Right hindlimb (tissue), 1 donor: ENCODE results near the gene RHOBTB3.
A peak's percentile ranks its signal among the peaks of the same experiment; 100 is the strongest.

Experiments
- DNase-seq: peaks from one replicate; pipeline ENCODE4 v3.0.0-alpha.2; 2018

RHOBTB3 gene

DNA sequence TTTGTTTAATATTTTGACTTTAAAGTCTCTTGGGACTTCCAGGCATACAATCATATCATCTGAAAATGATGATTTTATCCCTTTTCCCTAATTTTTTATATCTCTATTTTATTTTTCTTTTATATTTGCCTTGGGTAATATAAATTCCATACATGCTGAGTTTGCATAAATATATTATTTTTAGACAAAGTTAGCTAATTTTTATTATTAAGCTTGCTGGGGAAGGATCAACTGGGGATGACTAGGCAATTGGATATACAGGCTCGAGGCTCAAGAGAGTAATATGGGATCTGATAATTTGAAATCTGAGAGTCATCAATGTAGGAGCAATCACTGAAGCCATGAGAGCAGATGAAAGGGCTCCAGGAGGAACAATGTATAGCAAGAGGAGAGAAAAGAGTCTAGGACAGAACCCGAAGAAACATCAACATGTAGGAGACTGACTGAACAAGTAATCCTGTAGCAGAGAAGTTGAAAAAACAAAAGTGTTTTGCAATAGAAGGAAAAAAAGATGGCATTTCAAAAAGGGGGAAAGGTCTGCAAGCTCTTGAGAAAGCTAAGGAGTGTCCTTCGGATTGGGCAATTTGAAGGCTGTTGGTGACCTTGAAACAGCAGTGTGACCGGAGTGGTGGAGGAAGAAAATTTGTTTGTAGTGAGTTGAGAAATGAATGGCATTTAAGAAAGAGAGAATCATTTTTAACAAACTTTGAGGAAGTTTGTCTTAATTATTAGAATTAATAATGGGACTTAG, 17.0 kb upstream of the RHOBTB3 start:
- no peak for DNase-seq

DNA sequence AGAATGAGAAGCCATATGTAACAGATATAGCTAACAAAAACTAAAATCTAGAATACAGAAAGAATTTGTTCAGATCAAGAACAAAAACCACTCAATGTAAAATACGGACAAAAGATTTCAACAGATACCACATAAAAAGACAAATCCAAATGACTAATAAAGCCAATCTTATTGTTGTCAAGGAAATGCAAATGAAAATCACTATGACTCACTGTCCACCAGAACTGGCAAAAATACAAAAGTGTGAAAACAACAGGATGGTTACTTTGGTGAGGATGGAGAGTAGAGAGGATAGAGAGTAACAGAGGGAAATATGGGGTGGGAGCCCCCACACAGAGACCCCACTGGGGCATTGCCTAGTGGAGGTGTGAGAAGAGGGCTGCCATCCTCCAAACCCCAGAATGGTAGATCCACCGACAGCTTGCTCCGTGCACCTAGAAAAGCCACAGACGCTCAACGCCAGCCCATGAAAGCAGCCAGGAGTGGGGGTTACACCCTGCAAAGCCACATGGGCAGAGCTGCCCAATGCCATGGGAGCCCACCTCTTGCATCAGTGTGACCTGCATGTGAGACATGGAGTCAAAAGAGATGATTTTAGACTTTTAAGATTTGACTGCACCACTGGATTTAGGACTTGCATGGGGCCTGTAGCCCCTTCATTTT, 15.2 kb upstream of the RHOBTB3 start:
- no peak for DNase-seq

- DNase-seq, result no peak
Observed at GRCh38 chr5:95717439-95717838, 13.7 kb upstream of the RHOBTB3 start.

DNA sequence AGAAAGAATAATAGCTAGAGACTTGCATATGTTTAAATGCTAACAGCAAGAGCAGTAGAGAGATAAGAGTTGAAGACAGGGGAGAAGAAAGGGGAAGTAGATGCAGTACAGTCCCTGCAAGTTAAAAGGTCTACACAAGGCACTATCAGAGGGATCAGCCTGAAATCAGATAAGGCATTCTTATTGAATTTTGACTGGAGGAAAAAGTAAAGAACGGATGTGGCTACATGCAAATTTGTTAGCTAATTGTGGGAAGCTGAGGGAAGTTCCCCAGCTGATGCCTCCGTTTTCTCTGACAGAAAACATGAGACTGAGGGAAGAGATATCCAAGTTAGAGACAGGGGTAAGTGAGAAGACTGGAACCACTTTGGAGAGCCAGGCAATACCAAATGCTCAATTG, 12.9 kb upstream of the RHOBTB3 start:
- DNase-seq, result no peak

DNA sequence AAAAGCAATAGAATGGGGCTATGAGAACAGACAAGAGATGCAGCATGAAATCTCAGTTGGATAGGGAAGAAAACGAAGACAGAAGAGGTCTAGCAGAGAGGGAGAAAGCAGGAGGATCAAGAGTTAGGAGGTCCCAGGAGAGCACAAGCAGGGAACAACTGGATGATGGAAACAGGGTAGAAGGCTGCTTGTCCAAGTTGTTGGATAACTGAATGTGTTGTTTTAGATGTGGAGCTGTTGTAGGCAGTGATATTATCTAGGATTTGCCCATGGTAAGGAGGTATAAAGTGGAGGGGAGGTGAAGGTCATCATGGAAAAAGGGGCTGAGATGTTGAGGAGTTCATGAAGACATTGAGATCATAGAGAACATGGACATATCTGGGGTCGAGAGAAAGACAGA, 12.4 kb upstream of the RHOBTB3 start:
- DNase-seq, result no peak

DNA sequence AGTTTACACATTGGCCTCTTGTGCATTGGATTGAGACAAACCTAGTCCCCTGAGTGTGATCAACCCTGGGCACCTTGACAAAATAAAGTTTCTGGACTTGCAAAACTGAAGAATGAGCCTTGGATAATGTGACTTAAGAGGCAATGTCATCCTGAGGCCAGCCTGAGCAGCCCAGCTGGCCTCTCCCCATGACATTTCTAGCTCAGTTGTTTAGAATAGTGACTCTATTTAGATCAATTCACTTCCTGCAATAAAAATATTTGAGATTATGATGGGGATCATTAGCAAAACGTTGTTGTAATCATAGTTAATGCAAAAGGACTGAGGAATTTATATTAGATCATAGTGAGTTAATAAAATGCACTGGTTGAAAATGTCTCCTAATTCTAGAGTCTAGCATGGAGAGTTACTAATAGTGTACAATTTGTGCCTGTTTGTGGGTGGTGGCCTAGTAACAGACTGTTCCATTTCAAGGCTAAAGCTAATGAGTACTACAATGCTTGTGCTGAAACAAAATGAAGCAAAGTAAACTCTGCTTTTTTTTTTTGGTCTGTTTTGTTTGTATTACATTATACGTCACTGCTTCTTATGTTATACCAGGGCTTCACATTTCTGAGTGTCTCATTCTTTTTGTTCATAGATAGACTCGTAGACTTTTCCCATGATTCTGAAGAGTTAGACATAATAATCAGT, 10.9 kb upstream of the RHOBTB3 start:
- DNase-seq, result no peak

DNA sequence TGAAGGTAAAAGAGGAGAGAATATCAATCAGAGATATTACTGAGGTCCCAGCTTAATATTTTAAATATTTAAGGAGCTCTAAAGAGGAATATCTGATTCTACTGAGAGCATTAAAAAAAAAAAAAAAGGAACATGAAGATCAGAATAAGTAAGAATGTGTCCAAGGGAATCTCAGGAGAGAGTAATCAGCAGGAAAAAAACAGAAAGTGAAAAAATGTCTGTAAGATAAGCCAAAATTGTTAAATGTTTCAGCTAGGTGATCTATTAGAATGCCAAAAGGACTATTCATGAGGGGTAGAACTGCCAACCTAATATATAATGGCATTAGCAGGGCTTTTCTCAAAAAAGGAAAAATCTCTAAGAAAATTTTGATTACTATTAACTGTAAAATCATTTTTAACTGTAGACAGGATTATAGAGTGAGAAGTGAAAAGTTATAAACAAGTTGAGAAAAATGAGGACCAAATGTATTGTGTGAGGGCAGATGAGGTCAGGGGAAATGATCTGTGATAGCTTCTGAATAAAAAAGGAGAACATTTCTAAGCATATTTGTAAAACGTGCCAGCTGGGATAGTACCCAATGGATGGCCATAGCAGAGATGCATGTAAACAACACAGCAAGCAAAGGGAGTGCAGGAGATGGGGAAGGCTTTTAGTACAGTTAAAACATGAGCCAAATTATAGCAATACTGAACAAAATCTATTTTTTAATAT, 9.4 kb upstream of the RHOBTB3 start:
- no peak for DNase-seq

GRCh38 chr5:95723632-95724369, 7.3 kb upstream of the RHOBTB3 start:
- DNase-seq, result no peak

- DNase-seq, result no peak
Observed at GRCh38 chr5:95725071-95725820, 5.9 kb upstream of the RHOBTB3 start.

- DNase-seq, result no peak
Observed at GRCh38 chr5:95725937-95726810, 5.0 kb upstream of the RHOBTB3 start.

DNA sequence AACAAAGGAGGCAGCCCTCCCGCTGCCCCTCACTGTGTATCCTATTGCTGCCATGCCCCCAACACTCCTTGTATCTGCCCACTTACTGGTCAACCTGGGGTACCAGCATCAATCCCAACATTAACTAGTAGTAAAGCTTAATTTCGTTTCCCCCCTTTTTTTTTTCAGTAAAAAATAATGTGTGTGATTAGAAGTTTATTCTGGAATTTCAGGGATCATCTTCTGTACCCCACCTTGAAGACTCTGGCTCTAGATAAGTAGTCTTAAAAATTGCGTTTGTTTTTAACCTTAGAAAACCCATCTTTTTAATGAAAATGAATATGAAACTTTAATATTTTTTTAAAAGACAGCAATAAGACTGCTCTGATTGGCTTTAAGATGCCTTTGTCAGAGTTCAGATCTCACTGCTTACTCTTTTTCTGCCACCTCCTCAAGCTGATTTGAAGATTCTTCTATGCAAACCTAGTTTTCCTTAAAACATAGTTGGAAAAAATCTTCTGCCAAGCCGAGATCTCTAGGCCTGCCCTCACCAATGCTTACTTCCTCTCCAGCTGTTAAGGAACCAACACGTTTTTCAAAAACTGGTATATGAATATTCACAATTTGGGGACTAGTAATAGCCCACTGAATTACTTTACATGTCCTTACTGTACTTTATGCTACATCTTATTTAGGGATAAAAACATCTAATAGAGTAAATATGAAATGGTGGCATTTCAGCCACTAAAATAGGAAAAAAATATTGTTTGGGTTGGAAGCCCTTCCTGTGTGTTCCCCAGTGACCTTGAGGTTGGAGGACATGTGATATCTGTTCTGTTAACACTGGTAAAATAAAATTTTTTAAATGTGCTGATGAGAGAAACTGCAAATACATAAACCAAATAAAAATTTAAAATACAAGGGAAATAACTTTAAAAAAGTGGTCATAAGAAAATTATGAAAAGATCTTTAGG, 4.0 kb upstream of the RHOBTB3 start:
- DNase-seq, result no peak

DNA sequence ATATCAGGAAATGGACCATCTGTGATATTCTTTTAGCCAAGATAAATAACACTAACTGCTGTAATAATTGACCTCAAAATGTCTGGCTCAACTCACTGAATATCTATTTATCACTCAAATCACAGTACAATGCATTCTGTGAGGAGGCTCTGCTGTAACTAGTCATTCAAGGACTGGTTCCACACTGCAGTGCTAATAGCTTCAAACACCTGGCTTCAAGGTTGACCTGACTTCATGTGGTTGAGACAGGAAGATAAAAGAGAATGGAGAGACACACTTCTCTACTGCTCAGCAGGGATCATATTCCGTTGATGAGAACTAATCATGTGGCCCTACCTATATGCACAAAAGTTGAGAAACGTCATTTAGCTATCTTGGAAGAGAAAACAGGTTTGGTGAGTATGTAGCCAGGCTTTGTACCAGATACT, 3.4 kb upstream of the RHOBTB3 start:
- no peak for DNase-seq

DNA sequence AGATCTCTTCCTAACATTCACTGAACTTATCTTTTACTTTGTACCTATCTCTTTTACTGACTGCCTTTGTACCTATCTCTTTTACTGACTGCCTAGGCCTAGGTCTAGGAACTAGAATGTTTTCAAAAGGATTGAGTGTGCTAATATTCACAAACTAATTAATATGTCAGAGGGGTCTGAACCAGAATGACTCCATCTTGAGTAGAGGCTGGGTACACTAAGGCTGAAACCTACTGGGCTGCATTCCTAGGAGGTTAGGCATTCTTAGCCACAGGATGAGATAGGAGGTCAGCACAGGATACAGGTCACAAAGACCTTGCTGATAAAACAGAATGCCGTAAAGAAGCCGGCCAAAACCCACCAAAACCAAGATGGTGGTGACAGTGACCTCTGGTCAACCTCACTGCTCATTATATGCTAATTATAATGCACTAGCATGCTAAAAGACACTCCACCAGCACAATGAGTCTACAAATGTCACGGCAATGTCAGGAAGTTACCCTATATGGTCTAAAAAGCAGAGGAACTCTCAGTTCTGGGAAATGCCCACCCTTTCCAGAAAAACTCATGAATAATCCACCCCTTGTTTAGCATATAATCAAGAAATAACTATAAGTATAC, 2.5 kb upstream of the RHOBTB3 start:
- no peak for DNase-seq

DNA sequence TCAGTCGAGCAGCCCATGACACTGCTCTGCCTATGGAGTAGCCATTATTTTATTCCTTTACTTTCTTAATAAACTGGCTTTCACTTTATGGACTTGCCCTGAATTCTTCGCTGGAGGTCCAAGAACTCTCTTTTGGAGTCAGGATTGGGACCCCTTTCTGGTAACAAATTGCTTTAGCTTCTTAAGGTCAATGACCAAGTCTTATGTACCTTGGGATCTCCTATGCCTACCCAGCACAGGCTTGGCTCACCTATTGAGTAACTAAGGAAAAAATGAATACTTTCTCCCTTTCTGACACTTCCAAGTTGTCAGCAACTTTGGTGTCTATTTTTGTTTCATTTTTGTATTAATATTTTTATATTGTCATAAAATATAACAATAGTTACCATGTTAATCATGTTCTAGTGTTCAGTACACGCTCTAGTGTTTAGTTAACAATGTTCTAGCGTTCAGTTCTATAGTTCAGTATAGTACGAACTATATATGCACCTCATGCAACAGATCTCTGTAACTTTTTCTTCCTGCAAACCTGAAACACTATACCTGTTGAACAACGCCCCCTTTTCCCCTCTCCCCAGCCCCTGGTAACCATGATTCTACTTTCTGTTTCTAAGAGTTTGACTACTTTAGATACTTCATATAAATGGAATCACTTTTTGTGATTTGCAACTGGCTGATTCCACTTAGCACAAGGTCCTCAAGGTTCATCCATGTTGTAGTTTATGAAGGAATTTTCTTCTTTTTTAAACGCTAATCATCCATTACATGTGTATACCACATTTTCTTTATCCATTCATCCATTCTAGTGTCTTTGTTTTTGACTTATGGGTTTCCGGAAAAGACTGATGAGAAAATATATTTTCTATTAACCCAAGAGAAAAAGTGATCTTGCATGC, 1.8 kb upstream of the RHOBTB3 start:
- no peak for DNase-seq

GRCh38 chr5:95730011-95730700, 980 bp upstream of the RHOBTB3 start:
- DNase-seq, result no peak

DNA sequence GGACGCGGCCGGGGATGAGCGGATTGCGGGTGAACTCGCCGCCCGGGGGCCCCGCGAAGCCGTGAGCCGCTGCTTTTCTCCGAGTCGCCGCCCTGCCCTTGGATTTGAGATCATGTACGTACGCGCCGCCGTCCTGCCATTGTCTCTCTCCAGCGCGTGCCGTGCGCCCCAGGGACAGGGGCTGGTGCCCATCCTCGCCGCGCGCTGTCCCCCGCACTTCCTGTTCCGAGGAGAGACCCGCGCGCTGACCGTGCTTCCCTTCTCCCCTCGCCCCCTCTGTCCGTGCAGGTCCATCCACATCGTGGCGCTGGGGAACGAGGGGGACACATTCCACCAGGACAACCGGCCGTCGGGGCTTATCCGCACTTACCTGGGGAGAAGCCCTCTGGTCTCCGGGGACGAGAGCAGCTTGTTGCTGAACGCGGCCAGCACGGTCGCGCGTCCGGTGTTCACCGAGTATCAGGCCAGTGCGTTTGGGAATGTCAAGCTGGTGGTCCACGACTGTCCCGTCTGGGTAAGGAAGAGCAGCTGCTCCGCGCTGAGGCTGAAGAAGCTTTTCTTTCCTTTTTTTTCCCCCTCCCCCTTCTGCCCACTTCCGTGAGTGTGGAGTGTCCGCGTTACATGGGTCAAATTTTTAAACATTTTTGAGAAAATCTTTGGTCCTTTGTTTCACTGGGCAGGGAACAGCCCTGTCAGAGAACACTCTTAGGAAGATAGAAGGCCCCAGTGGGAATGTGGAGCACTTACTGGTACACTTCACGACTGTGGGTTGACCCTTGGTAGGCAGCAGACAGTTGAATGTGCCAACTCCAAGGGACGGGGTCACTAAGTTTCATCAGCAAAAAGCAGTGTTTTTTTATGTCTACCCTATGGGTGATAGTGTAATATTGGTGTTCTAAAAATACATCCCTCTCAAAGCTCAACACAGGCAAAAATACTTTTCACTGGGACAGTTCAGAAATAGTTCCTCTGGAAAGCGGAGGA, 727 bp downstream of the RHOBTB3 start:
- DNase-seq, result peak; percentile 65
